Central memory CD8-positive, alpha-beta T cell (primary cell): ENCODE results near the gene WIPI1.
"Not testable (repeated sequence)": the region's sequence is repeated elsewhere in the genome, so short reads cannot be mapped to it uniquely, and the experiment has no call there.

ENCODE experiments used
- ATAC-seq: fragments of 150-1000 bp; cut with Tn5 transposase; replicated peaks from 2 replicates; pipeline ENCODE4 v1.10.0; 2022; ENCODE audit warnings: mild to moderate bottlenecking, moderate FRiP score, moderate number of reproducible peaks; ENCODE audit not compliant: poor library complexity, severe bottlenecking; ENCODE audit errors: extremely low read depth
- DNase-seq, 2 donors: peaks; one replicate each; pipeline ENCODE4 v3.0.0; 2021; ENCODE audit warnings: low spot score in 2 of 2
- H3K27ac Mint-ChIP-seq: one replicate; pipeline ENCODE4 v1.8.0; 2022; ENCODE audit warnings: low read depth, mild to moderate bottlenecking, moderate library complexity, mixed read lengths
- H3K27me3 Mint-ChIP-seq: one replicate; pipeline ENCODE4 v1.8.0; 2022; ENCODE audit warnings: mixed read lengths
- H3K36me3 Mint-ChIP-seq: one replicate; pipeline ENCODE4 v1.8.0; 2022; ENCODE audit warnings: mild to moderate bottlenecking, moderate library complexity, mixed read lengths; ENCODE audit not compliant: insufficient read depth
- H3K4me1 Mint-ChIP-seq: one replicate; pipeline ENCODE4 v1.8.0; 2022; ENCODE audit warnings: mixed read lengths
- H3K4me3 Mint-ChIP-seq: one replicate; pipeline ENCODE4 v1.8.0; 2022; ENCODE audit warnings: mild to moderate bottlenecking, moderate library complexity, mixed read lengths
- H3K9me3 Mint-ChIP-seq: one replicate; pipeline ENCODE4 v1.8.0; 2022; ENCODE audit warnings: mixed read lengths

WIPI1 gene

DNA sequence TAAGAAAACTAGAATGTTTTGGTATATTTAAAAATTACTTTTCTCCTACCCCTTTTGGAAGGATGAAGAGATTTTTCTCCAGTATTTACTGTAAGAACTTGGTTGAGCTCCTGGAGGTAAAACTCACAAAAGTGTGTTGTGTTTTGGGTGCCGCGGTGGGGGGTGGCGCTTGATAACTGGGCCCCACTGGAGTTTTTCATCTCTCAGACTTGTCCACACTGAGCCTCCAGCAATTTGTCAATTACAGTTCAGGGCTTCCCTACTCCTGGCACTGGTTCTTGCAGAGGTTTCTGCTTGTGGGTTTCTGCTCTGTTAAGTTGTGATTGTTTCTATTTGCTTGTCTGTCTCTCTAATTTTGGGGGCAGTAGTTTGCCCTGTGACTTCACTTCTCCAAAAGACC is 40.0 kb downstream of the WIPI1 start:
- no peak overlapping the region for H3K4me3 Mint-ChIP-seq
- no peaks in the 10 kb centered on the region for H3K9me3 Mint-ChIP-seq

DNA sequence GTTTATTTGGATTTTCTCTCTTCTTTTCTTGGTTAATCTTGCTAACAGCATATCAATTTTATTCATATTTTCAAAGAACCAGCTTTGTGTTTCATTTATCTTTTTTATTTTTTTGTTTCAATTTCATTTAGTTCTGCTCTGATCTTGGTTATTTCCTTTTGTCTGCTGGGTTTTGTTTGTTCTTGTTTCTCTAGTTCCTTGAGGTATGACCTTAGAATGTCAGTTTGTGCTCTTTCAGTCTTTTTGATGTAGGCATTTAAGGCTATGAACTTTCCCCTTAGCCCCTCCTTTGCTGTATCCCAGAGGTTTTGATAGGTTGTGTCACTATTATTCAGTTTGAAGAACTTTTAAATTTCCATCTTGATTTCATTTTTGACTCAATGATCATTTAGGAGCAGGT is 42.4 kb downstream of the WIPI1 start:
- DNase-seq, H3K36me3 Mint-ChIP-seq, ATAC-seq, H3K9me3 Mint-ChIP-seq, H3K27me3 Mint-ChIP-seq: not testable (repeated sequence)
- H3K27ac Mint-ChIP-seq, result peak overlapping the region; percentile 81
- peaks cover 15% of the 10 kb centered on the region for H3K4me1 Mint-ChIP-seq
- H3K4me3 Mint-ChIP-seq, result peak overlapping the region; percentile 97

More for the DNA sequence above, 40.0 kb downstream of the WIPI1 start:
- ATAC-seq, result no peak
- DNase-seq, result no peak
- Mint-ChIP-seq H3K27ac (no peak overlapping the region), H3K36me3 (peaks cover 13% of the 10 kb centered on the region), H3K4me1 (peaks cover 15% of the 10 kb centered on the region), H3K27me3 (no peaks in the 10 kb centered on the region)

DNA sequence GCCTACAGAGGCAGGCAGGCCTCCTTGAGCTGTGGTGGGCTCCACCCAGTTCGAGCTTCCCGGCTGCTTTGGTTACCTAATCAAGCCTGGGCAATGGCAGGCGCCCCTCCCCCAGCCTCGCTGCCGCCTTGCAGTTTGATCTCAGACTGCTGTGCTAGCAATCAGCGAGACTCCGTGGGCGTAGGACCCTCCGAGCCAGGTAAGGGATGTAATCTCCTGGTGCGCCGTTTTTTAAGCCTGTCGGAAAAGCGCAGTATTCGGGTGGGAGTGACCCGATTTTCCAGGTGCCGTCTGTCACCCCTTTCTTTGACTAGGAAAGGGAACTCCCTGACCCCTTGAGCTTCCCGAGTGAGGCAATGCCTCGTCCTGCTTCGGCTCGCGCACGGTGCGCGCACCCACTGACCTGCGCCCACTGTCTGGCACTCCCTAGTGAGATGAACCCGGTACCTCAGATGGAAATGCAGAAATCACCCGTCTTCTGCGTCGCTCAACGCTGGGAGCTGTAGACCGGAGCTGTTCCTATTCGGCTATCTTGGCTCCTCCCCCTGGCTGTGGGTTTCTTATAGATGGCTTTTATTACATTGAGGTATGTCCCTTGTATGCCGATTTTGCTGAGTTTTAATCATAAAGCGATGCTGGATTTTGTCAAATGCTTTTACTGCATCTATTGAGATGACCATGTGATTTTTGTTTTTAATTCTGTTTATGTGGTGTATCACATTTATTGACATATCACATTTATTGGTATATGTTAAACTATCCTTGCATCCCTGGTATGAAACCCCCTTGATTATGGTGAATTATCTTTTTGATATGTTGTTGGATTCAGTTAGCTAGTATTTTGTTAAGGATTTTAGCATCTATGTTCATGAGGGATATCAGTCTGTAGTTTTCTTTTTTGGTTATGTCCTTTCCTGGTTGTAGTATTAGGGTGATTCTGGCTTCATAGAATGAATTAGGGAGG is 43.4 kb downstream of the WIPI1 start:
- ATAC-seq (peak; percentile 93), DNase-seq (peak; percentile 41 to 61)
- H3K27ac Mint-ChIP-seq, result peak overlapping the region; percentile 81
- H3K9me3 Mint-ChIP-seq, H3K36me3 Mint-ChIP-seq, H3K27me3 Mint-ChIP-seq: not testable (repeated sequence)
- peak overlapping the region; percentile 97 for H3K4me3 Mint-ChIP-seq
- H3K4me1 Mint-ChIP-seq, result peaks cover 15% of the 10 kb centered on the region

DNA sequence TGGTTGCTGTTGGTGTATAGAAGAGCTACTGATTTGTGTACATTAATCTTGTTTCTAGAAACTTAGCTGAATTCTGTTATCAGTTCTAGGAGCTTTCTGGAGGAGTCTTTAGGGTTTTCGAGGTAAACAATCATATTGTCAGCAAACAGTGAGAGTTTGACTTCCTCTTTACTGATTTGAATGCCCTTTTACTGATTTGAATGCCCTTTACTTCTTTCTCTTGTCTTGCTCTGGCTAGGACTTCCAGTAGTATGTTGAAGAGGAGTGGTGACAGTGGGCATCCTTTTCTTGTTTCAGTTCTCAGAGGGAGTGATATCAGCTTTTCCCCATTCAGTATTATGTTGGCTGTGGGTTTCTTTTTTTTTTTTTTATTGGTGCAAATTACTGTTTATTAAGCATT is 49.6 kb downstream of the WIPI1 start:
- not testable (repeated sequence) for H3K4me3 Mint-ChIP-seq, DNase-seq, ATAC-seq, H3K9me3 Mint-ChIP-seq, H3K27ac Mint-ChIP-seq, H3K36me3 Mint-ChIP-seq, H3K27me3 Mint-ChIP-seq, H3K4me1 Mint-ChIP-seq

GRCh38 chr17:68403837-68404236 is 53.5 kb downstream of the WIPI1 start:
- H3K9me3 Mint-ChIP-seq, H3K4me1 Mint-ChIP-seq, ATAC-seq, H3K36me3 Mint-ChIP-seq, H3K4me3 Mint-ChIP-seq, H3K27ac Mint-ChIP-seq, DNase-seq, H3K27me3 Mint-ChIP-seq: not testable (repeated sequence)

DNA sequence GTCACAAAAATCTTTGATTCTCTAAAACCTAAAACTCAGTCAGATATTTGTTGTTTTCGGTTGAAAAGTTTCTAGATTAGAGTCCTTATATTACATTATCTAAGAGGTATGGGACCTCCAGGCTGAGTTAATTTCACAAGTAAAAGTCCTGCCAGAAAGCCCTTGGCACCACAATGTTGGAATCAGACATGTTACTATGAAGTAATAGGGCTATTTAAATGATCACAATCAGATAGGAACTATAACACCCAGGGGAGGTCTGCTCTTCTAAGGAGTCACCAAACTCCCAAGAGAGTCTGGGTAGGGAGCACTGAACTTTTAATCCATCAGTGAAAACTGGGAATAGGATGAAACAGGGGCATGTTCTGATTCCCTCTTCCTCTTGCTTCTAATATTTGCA is 54.2 kb downstream of the WIPI1 start:
- no peak overlapping the region for H3K27ac Mint-ChIP-seq
- peaks cover 7% of the 10 kb centered on the region for H3K36me3 Mint-ChIP-seq
- no peak for DNase-seq

DNA sequence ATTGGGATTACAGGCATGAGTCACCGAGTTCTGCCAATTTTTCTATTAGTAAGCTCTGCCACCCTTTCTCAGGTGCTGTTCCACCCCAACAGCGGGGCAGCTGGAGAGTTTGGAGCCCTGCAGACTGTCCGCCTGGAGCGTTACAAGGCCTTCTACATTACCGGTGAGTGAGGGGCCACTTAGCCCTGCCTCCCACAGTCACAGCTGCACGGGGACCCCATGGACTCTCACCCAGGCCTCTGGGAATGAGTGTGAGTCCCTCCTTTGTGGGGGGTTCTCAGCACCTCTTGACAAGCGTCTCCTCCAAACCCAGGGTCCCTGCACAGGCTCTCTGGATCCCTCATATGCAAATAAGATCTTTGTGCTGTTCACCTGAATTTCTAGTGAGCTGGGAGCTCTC is 56.0 kb downstream of the WIPI1 start:
- H3K27ac Mint-ChIP-seq, result no peak overlapping the region
- H3K4me3 Mint-ChIP-seq, result no peak overlapping the region
- ATAC-seq (no peak), DNase-seq (no peak)
- peaks cover 11% of the 10 kb centered on the region for H3K36me3 Mint-ChIP-seq
- H3K4me1 Mint-ChIP-seq, result peaks cover 24% of the 10 kb centered on the region
- no peaks in the 10 kb centered on the region for H3K9me3 Mint-ChIP-seq
- no peaks in the 10 kb centered on the region for H3K27me3 Mint-ChIP-seq

More for the DNA sequence above, 54.2 kb downstream of the WIPI1 start:
- ATAC-seq, result no peak
- no peaks in the 10 kb centered on the region for H3K27me3 Mint-ChIP-seq
- H3K9me3 Mint-ChIP-seq, result no peaks in the 10 kb centered on the region
- peaks cover 13% of the 10 kb centered on the region for H3K4me1 Mint-ChIP-seq
- H3K4me3 Mint-ChIP-seq, result no peak overlapping the region

DNA sequence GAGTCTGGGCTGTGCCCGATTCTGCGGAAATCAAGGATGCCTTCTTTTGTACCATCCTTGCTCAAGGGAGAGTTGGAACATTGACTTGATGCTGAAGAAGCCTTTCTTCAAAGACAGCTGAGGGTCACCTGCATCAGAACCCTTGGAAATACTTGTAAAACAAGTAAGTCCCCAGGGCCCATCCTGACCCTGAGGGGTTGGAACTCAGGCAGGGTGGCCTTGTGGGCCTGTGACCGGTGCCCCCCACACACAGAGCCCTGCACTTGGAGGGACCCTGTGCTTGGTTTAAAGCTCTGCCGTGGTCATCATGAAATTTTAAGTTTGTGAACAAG is 56.9 kb downstream of the WIPI1 start:
- Mint-ChIP-seq H3K9me3 (no peaks in the 10 kb centered on the region), H3K27me3 (no peaks in the 10 kb centered on the region), H3K4me3 (no peak overlapping the region), H3K27ac (no peak overlapping the region), H3K36me3 (peaks cover 11% of the 10 kb centered on the region), H3K4me1 (peaks cover 24% of the 10 kb centered on the region)
- DNase-seq (no peak), ATAC-seq (no peak)

GRCh38 chr17:68399638-68400403 is 57.5 kb downstream of the WIPI1 start:
- Mint-ChIP-seq H3K27ac (no peak overlapping the region), H3K9me3 (peaks cover 3% of the 10 kb centered on the region), H3K4me1 (peaks cover 24% of the 10 kb centered on the region), H3K27me3 (no peaks in the 10 kb centered on the region), H3K36me3 (peaks cover 11% of the 10 kb centered on the region), H3K4me3 (no peak overlapping the region)
- no peak for ATAC-seq
- no peak for DNase-seq

GRCh38 chr17:68398691-68399637 is 58.3 kb downstream of the WIPI1 start:
- H3K4me3 Mint-ChIP-seq, result no peak overlapping the region
- H3K4me1 Mint-ChIP-seq, result peaks cover 24% of the 10 kb centered on the region
- peaks cover 7% of the 10 kb centered on the region for H3K9me3 Mint-ChIP-seq
- peak overlapping the region; percentile 13 for H3K27ac Mint-ChIP-seq
- DNase-seq (no peak), ATAC-seq (no peak)
- H3K27me3 Mint-ChIP-seq, result no peaks in the 10 kb centered on the region
- peaks cover 11% of the 10 kb centered on the region for H3K36me3 Mint-ChIP-seq

DNA sequence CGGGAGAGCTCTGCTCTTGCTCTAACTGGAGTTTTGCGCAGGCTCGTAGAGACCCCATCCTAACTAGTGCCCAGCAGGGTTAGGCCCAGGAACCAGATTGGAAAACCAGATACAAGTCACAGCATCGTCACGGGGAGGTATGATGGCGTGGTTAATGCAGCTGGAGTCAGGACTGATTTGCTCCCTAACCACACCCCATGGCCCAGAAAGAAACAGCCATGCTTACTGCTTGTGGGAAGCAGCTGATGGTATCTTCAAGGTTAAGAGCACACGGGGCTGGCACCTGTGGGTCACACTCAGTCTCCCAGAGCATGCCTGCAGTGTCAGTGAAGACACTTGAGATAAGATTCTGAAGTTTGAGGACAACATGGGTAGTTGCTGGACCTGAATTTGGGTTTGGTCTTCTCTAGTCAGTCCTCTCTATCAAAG is 60.2 kb downstream of the WIPI1 start:
- no peak overlapping the region for H3K4me3 Mint-ChIP-seq
- H3K4me1 Mint-ChIP-seq, result peaks cover 24% of the 10 kb centered on the region
- peaks cover 7% of the 10 kb centered on the region for H3K9me3 Mint-ChIP-seq
- peaks cover 8% of the 10 kb centered on the region for H3K36me3 Mint-ChIP-seq
- H3K27ac Mint-ChIP-seq, result no peak overlapping the region
- ATAC-seq (no peak), DNase-seq (no peak)
- no peaks in the 10 kb centered on the region for H3K27me3 Mint-ChIP-seq
